HepG2 (cell line): ENCODE measurements around the gene SLC24A4. TPM values are rescaled to one million over a fixed set of nuclear protein-coding genes. Genes with fewer than 3 reads are reported as not detected.

Experiments used
- ATAC-seq: fragments of 200-7000 bp; cut with Tn5 transposase; 3 replicates; pipeline ENCODE4 v1.9.1; 2020; ENCODE audit warnings: mild to moderate bottlenecking, moderate library complexity
- BruUV-seq: library from RNA; stranded (reverse); fragments of 400-500 nt; replicated peaks from 2 replicates; lab custom pipeline; 2021; lab: Mats Ljungman, UMichigan
- CTCF ChIA-PET: fragments of 300-600 bp; formaldehyde crosslinking; extraction: SDS; loops from one replicate; lab custom pipeline; 2021; ENCODE audit warnings: low total read pairs, inconsistent platforms, low intra/inter-chr PET ratio; lab: Yijun Ruan, JAX
- POLR2A ChIA-PET: fragments of 350-600 bp; sonication (Branson Sonifier 250); formaldehyde crosslinking; loops from one replicate; lab custom pipeline; 2020; ENCODE audit warnings: antibody characterized with exemption, inconsistent platforms; lab: Yijun Ruan, JAX
- DNase-seq: peaks from one replicate; pipeline ENCODE4 v3.0.0-alpha.2; 2015; ENCODE audit warnings: low spot score
- FAIRE-seq: peaks from 3 replicates; lab custom pipeline; 2011; peaks lifted over from hg19 to GRCh38; lab: Jason Lieb, UNC
- H2AFZ ChIP-seq: one replicate; pipeline ENCODE4 v1.6.1; 2011; ENCODE audit warnings: low read length, inconsistent platforms
- H3K27ac ChIP-seq: fragments of 300-600 bp; 3 replicates; pipeline ENCODE4 v1.8.0; 2011; ENCODE audit warnings: mixed run types, mild to moderate bottlenecking, mixed read lengths, low read length, inconsistent platforms; ENCODE audit not compliant: insufficient read depth; ENCODE audit errors: extremely low read length
- H3K27me3 ChIP-seq, 2 experiments: fragments of 200-600 bp in 1 of 2; 2 replicates in 1 of 2; 3 replicates in 1 of 2; pipeline versions ENCODE4 v1.6.0 to v1.8.0; 2011; ENCODE audit warnings: low read length in 2 of 2, mild to moderate bottlenecking in 2 of 2, moderate library complexity in 2 of 2, inconsistent platforms in 1 of 2; ENCODE audit not compliant: insufficient read depth in 2 of 2, control insufficient read depth in 1 of 2
- H3K36me3 ChIP-seq, 2 experiments: fragments of 200-600 bp in 1 of 2; replicated peaks in 1 of 2; 2 replicates in 1 of 2; 3 replicates in 1 of 2; pipeline versions ENCODE4 v1.5.1 to v1.8.0; 2011; ENCODE audit warnings: low read length in 2 of 2, inconsistent platforms in 1 of 2; ENCODE audit not compliant: insufficient read depth in 2 of 2, control insufficient read depth in 1 of 2
- H3K4me1 ChIP-seq: 2 replicates; pipeline ENCODE4 v1.5.1; 2012; ENCODE audit warnings: low read length, inconsistent platforms; ENCODE audit not compliant: insufficient read depth
- H3K4me2 ChIP-seq: 2 replicates; pipeline ENCODE4 v1.6.0; 2011; ENCODE audit warnings: low read depth, low read length, inconsistent platforms
- H3K4me3 ChIP-seq, 3 experiments: fragments of 200-600 bp in 1 of 3; sonication (generic), shearing (Covaris generic) in 1 of 3; replicated peaks in 1 of 3; 2 replicates each; pipeline ENCODE4 v1.5.1; 2011 to 2016; ENCODE audit warnings: low read length in 3 of 3, inconsistent platforms in 2 of 3, low read depth in 2 of 3, mild to moderate bottlenecking in 2 of 3, control low read depth in 1 of 3, mixed read lengths in 1 of 3; ENCODE audit not compliant: insufficient read depth in 1 of 3
- H3K79me2 ChIP-seq: one replicate; pipeline ENCODE4 v1.6.1; 2011; ENCODE audit warnings: low read length, inconsistent platforms; ENCODE audit not compliant: insufficient read depth
- H3K9ac ChIP-seq: 2 replicates; pipeline ENCODE4 v1.6.0; 2011; ENCODE audit warnings: mild to moderate bottlenecking, low read depth, low read length, inconsistent platforms; ENCODE audit not compliant: insufficient read depth
- H3K9me3 ChIP-seq: 2 replicates; pipeline ENCODE4 v1.5.1; 2012; ENCODE audit warnings: mild to moderate bottlenecking, low read length
- H4K20me1 ChIP-seq: 2 replicates; pipeline ENCODE4 v1.6.0; 2011; ENCODE audit warnings: inconsistent platforms, mild to moderate bottlenecking, low read length, moderate library complexity; ENCODE audit not compliant: insufficient read depth
- GZF1 ChIP-seq: sonication (generic); formaldehyde crosslinking; IDR thresholded peaks from 2 replicates; pipeline ENCODE4 v1.5.1; 2020; ENCODE audit warnings: mild to moderate bottlenecking, missing genetic modification reagents
- NFE2L1 ChIP-seq: sonication (generic); formaldehyde crosslinking; IDR thresholded peaks from 2 replicates; pipeline ENCODE4 v1.4.0; 2020; ENCODE audit warnings: missing genetic modification reagents, mild to moderate bottlenecking, borderline replicate concordance
- NR1H2 ChIP-seq: sonication (generic); formaldehyde crosslinking; IDR thresholded peaks from 2 replicates; pipeline ENCODE4 v1.8.1; 2022; ENCODE audit warnings: low read depth, missing genetic modification reagents, borderline replicate concordance
- PRMT3 ChIP-seq: sonication (generic); formaldehyde crosslinking; IDR thresholded peaks from 2 replicates; pipeline ENCODE4 v1.8.1; 2022; ENCODE audit warnings: low read depth, mild to moderate bottlenecking, moderate library complexity, missing genetic modification reagents, borderline replicate concordance
- TBP ChIP-seq: sonication (generic); formaldehyde crosslinking; IDR thresholded peaks from 2 replicates; pipeline ENCODE4 v1.5.0; 2020; ENCODE audit warnings: missing genetic modification reagents
- ZNF496 ChIP-seq: sonication (generic); formaldehyde crosslinking; IDR thresholded peaks from 2 replicates; pipeline ENCODE4 v1.8.1; 2023; ENCODE audit warnings: mild to moderate bottlenecking, moderate library complexity, missing genetic modification reagents; ENCODE audit not compliant: insufficient replicate concordance
- ZNF598 ChIP-seq: sonication (generic); formaldehyde crosslinking; IDR thresholded peaks from 2 replicates; pipeline ENCODE4 v1.5.1; 2020; ENCODE audit warnings: mild to moderate bottlenecking, missing genetic modification reagents, borderline replicate concordance
- ZNF775 ChIP-seq: sonication (generic); formaldehyde crosslinking; IDR thresholded peaks from 2 replicates; pipeline ENCODE4 v1.4.0; 2020; ENCODE audit warnings: missing genetic modification reagents, mild to moderate bottlenecking, moderate library complexity, borderline replicate concordance
- WGBS: methylation state at CpG from one replicate; pipeline ENCODE4 v1.1.6; 2017; ENCODE audit warnings: low lambda C conversion rate; 5-methylcytosine and 5-hydroxymethylcytosine counted together
- in situ Hi-C: cut with HindIII; loops from 2 replicates; pipeline ENCODE4 v1.10.0; 2017; ENCODE audit warnings: low pct_unique_long_range_greater_than_20kb; ENCODE audit not compliant: extremely low pct_ligation_motif_present
- intact Hi-C: fragments of 100-400 bp; cut with micrococcal nuclease; formaldehyde crosslinking; loops from one replicate; pipeline ENCODE4 v1.10.0; 2022; ENCODE audit not compliant: unreplicated experiment
- polyA plus RNA-seq, 8 experiments: library from polyadenylated mRNA; depleted of rRNA in 3 of 8; stranded (reverse) in 7 of 8; unstranded in 1 of 8; fragments of >200 nt; fragmentation: Illumina TruSeq in 4 of 8; extraction: Trizol in 4 of 8; gene quantifications; 2 replicates each; pipeline versions ENCODE4 v1.2.1 to v1.2.3, GENCODE V29; 2011 to 2016; ENCODE audit warnings: low read depth in 4 of 8, missing spikeins in 1 of 8, mixed read lengths in 1 of 8; ENCODE audit not compliant: insufficient read depth in 1 of 8
- total RNA-seq, 5 experiments: library from RNA; depleted of rRNA; stranded (reverse); fragments of >200 nt; fragmentation: Illumina TruSeq; extraction: Trizol; gene quantifications; 2 replicates each; pipeline ENCODE4 v1.2.3, GENCODE V29; 2016; ENCODE audit warnings: low read depth in 1 of 5
- TF ChIP-seq, protein P1 (sequence below): sonication (generic); formaldehyde crosslinking; conservative IDR thresholded peaks from 2 replicates; pipeline ENCODE4 v1.4.0; 2020; ENCODE audit warnings: missing genetic modification reagents

Gene SLC24A4
- total and polyA plus RNA-seq, 2 of the 13 experiments (the other 11 are each of a cell fraction or from before 2014, with no cell fraction given): not detected

DNA sequence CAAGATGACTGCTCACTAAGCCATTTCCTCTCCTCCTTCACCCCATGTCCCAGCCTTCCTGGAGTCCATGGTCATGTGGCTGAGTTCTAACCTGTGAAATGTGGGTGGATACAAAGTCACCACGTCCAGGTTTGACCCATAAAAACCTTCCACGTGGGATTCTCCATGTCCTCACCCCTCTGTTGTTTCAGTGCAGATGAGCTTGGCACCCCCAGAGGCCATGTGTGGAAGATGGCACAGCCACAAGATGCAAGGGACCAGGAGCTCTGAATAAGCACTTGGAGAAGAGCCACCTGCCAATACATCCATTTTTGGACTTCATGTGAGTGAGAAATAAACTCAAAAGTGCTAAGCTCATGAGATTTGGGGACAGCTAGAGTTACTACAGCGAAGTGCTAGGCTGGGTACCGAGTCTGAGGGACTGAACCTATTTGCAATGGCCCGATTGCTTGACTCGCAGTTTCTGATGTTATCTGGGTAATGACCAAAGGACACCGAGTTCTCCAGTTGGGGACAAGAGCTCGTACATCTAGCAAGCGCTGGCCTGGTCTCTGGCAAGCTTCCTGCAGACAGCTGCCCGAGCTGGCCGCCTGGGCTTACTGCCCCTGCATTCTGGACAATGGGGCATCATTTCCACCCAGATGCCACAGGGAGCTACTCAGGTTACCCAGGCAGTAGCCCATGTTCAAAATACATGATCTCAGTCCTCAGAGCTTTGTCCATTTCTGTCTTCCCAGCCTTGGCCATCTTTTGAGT lies 7.7 kb upstream of the SLC24A4 start (continued):
- no peak for TF ChIP-seq ZNF496 (CRISPR knock-in tag)
- TF ChIP-seq, protein P1, sequence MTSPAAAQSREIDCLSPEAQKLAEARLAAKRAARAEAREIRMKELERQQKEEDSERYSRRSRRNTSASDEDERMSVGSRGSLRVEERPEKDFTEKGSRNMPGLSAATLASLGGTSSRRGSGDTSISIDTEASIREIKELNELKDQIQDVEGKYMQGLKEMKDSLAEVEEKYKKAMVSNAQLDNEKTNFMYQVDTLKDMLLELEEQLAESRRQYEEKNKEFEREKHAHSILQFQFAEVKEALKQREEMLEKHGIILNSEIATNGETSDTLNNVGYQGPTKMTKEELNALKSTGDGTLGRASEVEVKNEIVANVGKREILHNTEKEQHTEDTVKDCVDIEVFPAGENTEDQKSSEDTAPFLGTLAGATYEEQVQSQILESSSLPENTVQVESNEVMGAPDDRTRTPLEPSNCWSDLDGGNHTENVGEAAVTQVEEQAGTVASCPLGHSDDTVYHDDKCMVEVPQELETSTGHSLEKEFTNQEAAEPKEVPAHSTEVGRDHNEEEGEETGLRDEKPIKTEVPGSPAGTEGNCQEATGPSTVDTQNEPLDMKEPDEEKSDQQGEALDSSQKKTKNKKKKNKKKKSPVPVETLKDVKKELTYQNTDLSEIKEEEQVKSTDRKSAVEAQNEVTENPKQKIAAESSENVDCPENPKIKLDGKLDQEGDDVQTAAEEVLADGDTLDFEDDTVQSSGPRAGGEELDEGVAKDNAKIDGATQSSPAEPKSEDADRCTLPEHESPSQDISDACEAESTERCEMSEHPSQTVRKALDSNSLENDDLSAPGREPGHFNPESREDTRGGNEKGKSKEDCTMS: no peak

GRCh38 chr14:92316176-92316575 lies 6.8 kb upstream of the SLC24A4 start:
- H3K4me3 ChIP-seq: no peak overlapping the region
- CTCF ChIA-PET: no interaction called here
- no peak for DNase-seq
- H2AFZ ChIP-seq: no peak overlapping the region
- H3K4me2 ChIP-seq: no peak overlapping the region
- no peaks in the 10 kb centered on the region for H3K9me3 ChIP-seq
- H3K9ac ChIP-seq: no peak overlapping the region
- no peaks in the 10 kb centered on the region for H4K20me1 ChIP-seq
- no peak for FAIRE-seq
- in situ Hi-C loops: no loop called here
- H3K4me1 ChIP-seq: no peaks in the 10 kb centered on the region
- no peak for ATAC-seq
- no peaks in the 10 kb centered on the region for H3K79me2 ChIP-seq
- POLR2A ChIA-PET: no interaction called here
- H3K27me3 ChIP-seq: peaks cover 3 to 52% of the 10 kb centered on the region in 2 experiments; a peak in 2 of 5 replicates
- no peak for TF ChIP-seq TBP (CRISPR knock-in tag)
- TF ChIP-seq ZNF598 (CRISPR knock-in tag): no peak
- no peak for TF ChIP-seq PRMT3 (CRISPR knock-in tag)
- no peak for TF ChIP-seq NR1H2
- TF ChIP-seq GZF1 (CRISPR knock-in tag): no peak
- no peak for TF ChIP-seq ZNF775 (CRISPR knock-in tag)
- TF ChIP-seq NFE2L1: no peak
- intact Hi-C loops: no loop called here
- WGBS: 2% methylated on average over 4 of the region's 4 CpGs
- H3K27ac ChIP-seq: no peak overlapping the region
- H3K36me3 ChIP-seq: no peaks in the 10 kb centered on the region
- BruUV-seq: no TSS peak
